ENCODE measurements around the gene PAQR4.
A peak's percentile ranks its signal among the peaks of the same experiment; 100 is the strongest.

PAQR4 gene

GRCh38 chr16:3020604-3021448 lies 51.7 kb downstream of the PAQR4 start:
- Histone ChIP-seq H3K9me3 (no peaks in the 10 kb centered on the region), H3K4me3 (ENCODE audit: low read depth, low read length) (peak overlapping the region; percentile 56), H3K36me3 (peaks cover 3% of the 10 kb centered on the region; the same call in 1 of the 2 replicates), H3K27me3 (no peaks in the 10 kb centered on the region), H3K4me1 (peaks cover 20% of the 10 kb centered on the region)
- DNase-seq = peak; percentile 37
- TF ChIP-seq CTCF (IDR thresholded peaks at IDR 0.05; ENCODE audit: low read depth, low read length) = no peak

GRCh38 chr16:3021449-3022207 lies 52.5 kb downstream of the PAQR4 start:
- Histone ChIP-seq H3K36me3 (peaks cover 11% of the 10 kb centered on the region), H3K9me3 (no peaks in the 10 kb centered on the region), H3K4me3 (ENCODE audit: low read depth, low read length) (peak overlapping the region; percentile 56), H3K27me3 (no peaks in the 10 kb centered on the region), H3K4me1 (peaks cover 20% of the 10 kb centered on the region)
- DNase-seq = peak; percentile 84
- TF ChIP-seq CTCF (IDR thresholded peaks at IDR 0.05; ENCODE audit: low read depth, low read length) = peak; percentile 44; the same call in 1 of the 2 replicates

DNA sequence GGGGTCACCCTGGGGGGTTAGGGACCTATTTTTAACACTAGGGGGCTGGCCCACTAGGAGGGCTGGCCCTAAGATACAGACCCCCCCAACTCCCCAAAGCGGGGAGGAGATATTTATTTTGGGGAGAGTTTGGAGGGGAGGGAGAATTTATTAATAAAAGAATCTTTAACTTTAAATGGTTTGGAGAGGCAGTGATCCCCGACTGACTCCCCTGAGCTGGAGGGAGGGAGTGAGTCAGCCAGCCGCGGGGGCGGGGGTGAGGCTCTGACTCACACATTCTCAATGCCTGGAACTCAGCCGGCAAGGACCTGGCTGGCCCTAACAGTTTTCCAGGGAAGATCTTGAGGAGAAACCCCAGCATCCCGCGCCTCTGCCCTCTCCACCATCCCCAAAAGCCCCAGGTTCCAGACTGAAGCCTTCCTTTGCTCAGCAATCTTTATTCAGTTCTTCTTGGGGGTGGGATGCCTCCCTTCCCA lies 53.1 kb downstream of the PAQR4 start:
- no peak for TF ChIP-seq CTCF (IDR thresholded peaks at IDR 0.05; ENCODE audit: low read depth, low read length)
- H3K36me3 ChIP-seq = peaks cover 17% of the 10 kb centered on the region
- DNase-seq = peak; percentile 82
- H3K27me3 ChIP-seq = no peaks in the 10 kb centered on the region
- H3K4me1 ChIP-seq = peaks cover 20% of the 10 kb centered on the region
- H3K4me3 ChIP-seq (ENCODE audit: low read depth, low read length) = peak overlapping the region; percentile 91
- H3K9me3 ChIP-seq = no peaks in the 10 kb centered on the region

DNA sequence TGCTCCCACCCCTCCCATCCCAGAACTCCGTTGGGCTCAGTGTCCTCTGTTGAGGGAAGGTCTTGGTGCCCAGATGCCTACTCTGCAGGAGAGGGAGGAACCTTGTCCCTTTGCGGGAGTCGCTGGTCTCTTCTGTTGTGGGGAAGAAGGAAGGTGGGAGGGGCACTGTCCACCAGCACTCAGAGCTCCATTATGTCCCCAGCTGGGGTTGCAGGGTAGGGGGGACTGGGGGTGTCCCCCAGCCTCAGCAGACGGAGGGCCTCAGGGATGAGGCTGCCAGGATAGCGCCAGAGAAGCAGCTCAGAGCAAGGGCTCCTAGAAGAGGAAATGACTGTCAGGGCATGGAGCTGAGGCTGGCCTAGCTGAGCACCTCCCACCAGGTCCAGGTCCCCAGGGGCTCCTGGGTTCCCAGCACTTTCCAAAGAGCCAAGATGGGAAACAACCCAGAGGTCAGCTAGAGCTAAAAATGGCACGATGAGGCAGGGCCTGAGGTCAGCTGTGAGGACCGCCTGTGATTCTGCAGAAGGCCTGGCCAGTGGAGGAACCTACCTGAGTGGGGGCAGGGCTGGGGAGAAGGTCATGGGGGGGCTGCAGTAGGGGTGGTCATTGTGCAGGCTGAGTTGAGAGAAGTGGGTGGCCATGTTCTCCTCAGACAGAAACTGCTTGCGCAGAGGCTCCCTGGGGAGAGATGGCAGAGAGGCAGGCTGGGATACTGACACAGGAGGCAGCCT lies 53.7 kb downstream of the PAQR4 start:
- Histone ChIP-seq H3K4me3 (ENCODE audit: low read depth, low read length) (peak overlapping the region; percentile 91), H3K27me3 (no peaks in the 10 kb centered on the region), H3K36me3 (peaks cover 19% of the 10 kb centered on the region), H3K4me1 (peaks cover 21% of the 10 kb centered on the region), H3K9me3 (no peaks in the 10 kb centered on the region)
- DNase-seq = peak; percentile 57
- no peak for TF ChIP-seq CTCF (IDR thresholded peaks at IDR 0.05; ENCODE audit: low read depth, low read length)

Data from BE2C (cell line).